GM10266 (cell line): ENCODE measurements around the gene MREG.

Experiments used
- DNase-seq: peaks from one replicate; pipeline ENCODE4 v3.0.0; 2012; ENCODE audit errors: extremely low spot score
- TF ChIP-seq, protein P1 (sequence below): IDR thresholded peaks from 2 replicates; pipeline ENCODE4 v1.5.1; 2012; ENCODE audit warnings: mild to moderate bottlenecking, low read depth; ENCODE audit not compliant: control insufficient read depth, insufficient read depth; ENCODE audit errors: missing control alignments

MREG gene

DNA sequence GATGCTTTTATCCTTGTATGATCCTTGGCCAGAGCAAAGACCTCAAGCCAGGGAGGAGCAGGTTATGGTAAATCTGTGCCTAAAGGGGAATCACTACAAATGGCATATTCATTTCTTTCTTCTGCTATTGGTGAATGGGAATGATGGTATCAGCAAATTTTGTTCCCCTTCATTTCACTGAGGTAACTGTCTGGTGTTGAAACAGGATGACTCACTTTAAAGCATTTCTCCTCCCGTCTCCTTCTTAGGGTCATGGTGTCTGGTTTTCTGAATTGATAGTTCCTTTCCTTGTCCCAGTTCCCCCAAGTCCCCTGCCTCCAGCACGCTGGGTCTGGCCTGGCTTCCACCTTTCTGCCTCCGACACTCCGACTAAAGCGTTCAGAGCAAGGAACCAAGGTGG is 109.2 kb downstream of the MREG start:
- TF ChIP-seq, protein P1, sequence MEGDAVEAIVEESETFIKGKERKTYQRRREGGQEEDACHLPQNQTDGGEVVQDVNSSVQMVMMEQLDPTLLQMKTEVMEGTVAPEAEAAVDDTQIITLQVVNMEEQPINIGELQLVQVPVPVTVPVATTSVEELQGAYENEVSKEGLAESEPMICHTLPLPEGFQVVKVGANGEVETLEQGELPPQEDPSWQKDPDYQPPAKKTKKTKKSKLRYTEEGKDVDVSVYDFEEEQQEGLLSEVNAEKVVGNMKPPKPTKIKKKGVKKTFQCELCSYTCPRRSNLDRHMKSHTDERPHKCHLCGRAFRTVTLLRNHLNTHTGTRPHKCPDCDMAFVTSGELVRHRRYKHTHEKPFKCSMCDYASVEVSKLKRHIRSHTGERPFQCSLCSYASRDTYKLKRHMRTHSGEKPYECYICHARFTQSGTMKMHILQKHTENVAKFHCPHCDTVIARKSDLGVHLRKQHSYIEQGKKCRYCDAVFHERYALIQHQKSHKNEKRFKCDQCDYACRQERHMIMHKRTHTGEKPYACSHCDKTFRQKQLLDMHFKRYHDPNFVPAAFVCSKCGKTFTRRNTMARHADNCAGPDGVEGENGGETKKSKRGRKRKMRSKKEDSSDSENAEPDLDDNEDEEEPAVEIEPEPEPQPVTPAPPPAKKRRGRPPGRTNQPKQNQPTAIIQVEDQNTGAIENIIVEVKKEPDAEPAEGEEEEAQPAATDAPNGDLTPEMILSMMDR: no peak
- no peak for DNase-seq

DNA sequence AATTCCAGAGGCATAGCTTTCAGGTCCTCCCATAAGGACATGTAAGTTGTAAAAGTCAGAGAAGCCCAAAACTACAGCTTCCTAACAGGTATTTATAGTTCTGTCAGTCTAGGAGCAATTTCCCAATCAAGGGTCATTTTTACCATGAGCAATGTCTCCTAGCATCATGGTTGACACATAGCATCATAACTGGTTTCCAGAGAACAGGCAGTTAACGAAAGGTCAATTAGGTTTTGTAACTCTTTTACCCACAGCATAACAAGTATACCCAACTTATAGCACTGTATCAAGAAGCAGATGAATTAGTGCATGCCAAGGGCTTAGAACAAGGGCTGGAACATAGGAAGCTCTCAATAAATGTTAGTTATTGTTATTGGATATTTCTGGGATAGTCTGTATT is 110.1 kb downstream of the MREG start:
- TF ChIP-seq, protein P1: no peak
- no peak for DNase-seq

DNA sequence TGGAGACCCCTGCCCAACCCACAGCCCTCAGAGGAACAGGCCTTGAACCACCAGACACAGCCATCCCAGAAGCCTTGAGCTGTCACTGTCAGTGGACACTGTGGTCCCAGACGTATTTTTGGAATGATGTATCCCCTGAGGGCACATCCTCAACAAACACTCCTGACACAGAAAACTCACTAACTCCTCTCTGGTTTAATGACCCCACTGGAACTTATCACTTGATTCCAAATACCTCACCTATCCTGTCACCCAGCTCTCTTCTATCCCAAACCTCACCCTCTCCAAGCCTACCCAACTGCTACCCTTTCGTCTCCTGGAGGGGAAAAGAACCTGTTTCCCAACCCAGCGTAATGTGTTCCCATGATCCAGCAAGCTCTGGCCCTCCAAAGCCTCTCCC is 111.6 kb downstream of the MREG start:
- DNase-seq: no peak
- TF ChIP-seq, protein P1: no peak

DNA sequence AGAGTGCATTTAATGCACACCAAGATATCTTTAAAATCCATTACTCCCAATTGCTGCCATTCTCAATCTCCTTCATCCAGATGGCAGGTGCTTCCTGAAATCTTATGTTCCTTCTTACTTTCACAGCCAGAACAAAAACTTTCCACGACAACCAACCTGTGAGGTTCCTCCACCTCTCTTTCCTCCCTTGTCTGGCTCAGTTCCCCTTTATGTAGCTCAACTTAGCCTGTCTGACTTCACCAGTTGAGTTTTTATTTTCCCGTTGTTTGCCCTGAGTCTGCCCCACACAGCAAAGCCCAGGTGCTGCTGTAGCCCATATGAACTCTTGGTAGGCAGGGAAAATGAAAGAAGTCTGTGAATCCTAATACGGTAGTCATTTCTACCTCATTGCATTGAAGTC is 112.5 kb downstream of the MREG start:
- DNase-seq: peak; percentile 13
- TF ChIP-seq, protein P1: no peak

DNA sequence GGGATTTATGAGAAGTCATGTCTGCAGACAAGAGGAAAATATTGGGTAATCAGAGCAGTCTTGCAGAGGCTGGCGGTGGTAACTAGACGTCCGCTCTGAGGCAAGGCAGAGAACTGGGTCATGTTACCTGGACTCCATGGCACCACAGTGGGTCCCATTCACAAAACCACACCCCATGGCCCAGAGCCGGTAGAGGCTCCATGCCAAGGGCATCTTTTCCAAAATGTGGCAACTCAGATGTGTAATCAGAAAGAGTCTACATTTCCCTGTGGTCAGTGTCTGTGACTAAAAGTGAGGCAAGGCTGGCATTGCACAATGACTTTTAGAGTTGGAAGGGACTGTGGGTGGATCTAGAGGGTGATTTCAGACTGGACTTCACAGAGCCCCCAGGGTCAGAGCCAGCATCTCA is 113.1 kb downstream of the MREG start:
- no peak for DNase-seq
- TF ChIP-seq, protein P1: no peak

DNA sequence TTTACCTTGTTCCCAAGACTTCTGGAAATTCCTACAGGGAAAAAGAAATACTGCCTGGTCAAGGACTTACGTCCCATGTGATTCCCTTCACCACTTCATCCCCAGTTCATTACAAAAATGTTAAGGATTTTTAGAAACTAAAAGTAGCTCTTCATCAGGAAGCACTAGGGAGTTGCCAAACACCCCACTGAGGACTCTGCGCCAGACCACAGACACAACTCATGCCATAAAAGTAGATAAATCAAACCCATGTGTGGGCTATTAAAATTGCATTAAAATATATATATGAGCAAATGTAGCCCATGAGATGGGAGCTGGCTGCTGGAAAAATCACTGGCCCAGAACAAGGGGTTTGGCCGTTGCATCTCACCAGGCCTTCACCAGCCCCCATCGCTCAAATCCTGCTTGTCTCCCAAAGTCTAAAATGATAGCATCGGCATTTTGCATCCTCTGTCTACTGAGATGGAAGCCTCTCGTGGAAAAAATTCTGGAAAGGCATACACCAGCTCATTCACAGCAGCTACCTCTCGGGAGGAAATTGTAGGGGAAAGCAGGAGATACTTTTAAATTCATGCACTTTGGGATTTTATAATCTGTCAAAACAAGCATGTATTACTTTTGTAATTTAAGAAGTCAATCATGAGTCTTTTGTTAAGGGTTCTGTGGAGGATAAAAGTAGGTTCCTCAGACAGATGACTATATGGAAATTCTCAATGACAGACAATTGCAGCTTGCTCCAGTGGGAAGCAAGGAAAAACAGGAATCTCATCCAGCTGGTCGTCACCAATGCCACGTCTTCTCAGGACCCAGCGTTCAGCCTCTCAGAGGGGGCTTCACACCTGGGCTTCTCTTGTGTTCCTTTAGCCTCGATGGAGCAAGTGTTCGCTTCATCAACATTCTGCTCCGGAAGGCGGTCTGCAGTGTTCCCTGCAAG is 113.9 kb downstream of the MREG start:
- DNase-seq: no peak
- TF ChIP-seq, protein P1: no peak

DNA sequence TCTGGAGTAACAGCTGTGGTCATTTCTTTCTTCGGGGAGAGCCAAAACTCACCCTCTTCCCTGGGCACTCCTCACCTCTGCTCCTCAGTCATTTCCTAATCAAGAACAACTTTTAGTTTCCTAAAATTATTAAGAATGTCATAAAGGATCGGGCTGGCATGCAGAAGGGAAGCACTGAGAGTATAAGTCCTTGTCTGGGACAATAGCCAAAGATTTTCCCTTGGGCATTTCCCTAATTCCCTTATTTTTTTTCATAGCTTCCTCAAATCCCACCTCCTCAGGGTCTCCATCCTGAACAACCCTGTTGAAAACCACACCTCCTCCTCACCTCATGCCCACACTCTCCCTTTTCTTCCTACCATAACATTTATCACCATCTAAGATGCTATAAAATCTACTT is 115.0 kb downstream of the MREG start:
- TF ChIP-seq, protein P1: no peak
- no peak for DNase-seq
